Neural cell (in vitro differentiated cells): ENCODE measurements around the gene HEATR5A. TPM values are rescaled to one million over a fixed set of nuclear protein-coding genes. Genes with fewer than 3 reads are reported as not detected.

Experiments
- polyA plus RNA-seq: library from polyadenylated mRNA; depleted of rRNA; stranded (reverse); fragments of >200 nt; gene quantifications from 2 replicates; pipeline ENCODE4 v1.2.3, GENCODE V29; 2014
- small RNA-seq, 3 experiments: library from RNA; depleted of rRNA; stranded (forward); fragments of <200 nt; gene quantifications; one replicate each; pipeline ENCODE3, GENCODE V24; 2012

The HEATR5A gene
- polyA plus RNA-seq, 1 donor from 2014 or later = 5.2 TPM

Small RNAs within 50 kb of the gene (small RNA-seq; reads per million reads assigned to genes)
- gene RF00019 = 0 to 1.2 (median 0) reads per million in 3 experiments

Other genes starting within 250 kb of the HEATR5A start
- gene HECTD1, start 212.8 kb downstream of the HEATR5A start, polyA plus RNA-seq = 144 and 173 TPM in 2 replicates
- 35.7 and 38.8 TPM in 2 replicates for gene DTD2, start 37.0 kb upstream of the HEATR5A start, polyA plus RNA-seq
- not detected in 2 replicates for gene GPR33, start 67.5 kb upstream of the HEATR5A start, polyA plus RNA-seq
- gene NUBPL, start 140.9 kb upstream of the HEATR5A start, polyA plus RNA-seq = 3.1 and 4.1 TPM in 2 replicates